Activated T-helper 1 cell treated with Interleukin-2 at 50 U/mL for 16 hours (primary cell): Measurements from ENCODE around the gene GIMAP2.
"Not testable (repeated sequence)": the region's sequence is repeated elsewhere in the genome, so short reads cannot be mapped to it uniquely, and the experiment has no call there.

Source experiments
- DNase-seq: peaks from one replicate; pipeline ENCODE4 v3.0.0-alpha.2; 2020; ENCODE audit warnings: low read depth

The GIMAP2 gene

DNA sequence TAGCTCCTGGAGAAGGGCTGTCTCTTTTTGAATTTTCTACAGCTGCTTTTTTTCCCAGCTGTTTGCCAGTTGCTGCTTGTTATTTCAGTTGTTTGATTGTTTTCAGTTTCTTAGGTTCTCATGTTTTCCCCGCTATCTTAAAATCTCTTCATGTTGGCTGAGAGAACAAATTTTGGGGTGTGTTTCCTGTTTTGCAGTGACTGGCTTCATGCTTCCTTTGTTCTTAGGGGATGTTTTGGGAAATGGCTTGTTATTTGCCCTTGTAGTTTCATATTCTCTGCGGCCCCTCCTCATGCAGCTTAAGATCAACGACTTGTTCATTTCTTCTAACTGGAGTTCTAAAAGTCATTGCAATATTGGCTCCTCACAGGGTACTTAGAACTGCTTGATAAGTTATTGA lies 8.7 kb upstream of the GIMAP2 start:
- DNase-seq, result not testable (repeated sequence)

DNA sequence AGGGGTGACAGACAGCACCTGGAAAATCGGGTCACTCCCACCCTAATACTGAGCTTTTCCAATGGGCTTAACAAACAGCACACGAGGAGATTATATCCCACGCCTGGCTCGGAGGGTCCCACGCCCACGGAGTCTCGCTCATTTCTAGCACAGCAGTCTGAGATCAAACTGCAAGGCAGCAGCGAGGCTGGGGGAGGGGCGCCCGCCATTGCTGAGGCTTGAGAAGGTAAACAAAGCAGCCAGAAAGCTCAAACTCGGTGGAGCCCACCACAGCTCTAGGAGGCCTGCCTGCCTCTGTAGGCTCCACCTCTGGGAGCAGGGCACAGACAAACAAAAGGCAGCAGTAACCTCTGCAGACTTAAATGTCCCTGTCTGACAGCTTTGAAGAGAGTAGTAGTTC lies 6.9 kb upstream of the GIMAP2 start:
- not testable (repeated sequence) for DNase-seq

DNA sequence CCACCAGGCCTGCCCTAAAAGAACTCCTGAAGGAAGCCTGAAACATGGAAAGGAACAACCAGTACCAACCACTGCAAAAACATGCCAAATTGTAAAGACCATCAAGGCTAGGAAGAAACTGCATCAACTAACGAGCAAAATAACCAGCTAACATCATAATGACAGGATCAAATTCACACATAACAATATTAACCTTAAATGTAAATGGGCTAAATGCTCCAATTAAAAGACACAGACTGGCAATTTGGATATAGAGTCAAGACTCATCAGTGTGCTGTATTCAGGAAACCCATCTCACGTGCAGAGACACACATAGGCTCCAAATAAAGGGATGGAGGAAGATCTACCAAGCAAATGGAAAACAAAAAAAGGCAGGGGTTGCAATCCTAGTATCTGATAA lies 5.1 kb upstream of the GIMAP2 start:
- DNase-seq, result not testable (repeated sequence)

- DNase-seq, result no peak
Observed at GRCh38 chr7:150686030-150686631, 625 bp downstream of the GIMAP2 start.

GRCh38 chr7:150688630-150689029 lies 3.1 kb downstream of the GIMAP2 start:
- DNase-seq, result no peak

GRCh38 chr7:150695654-150696053 lies 10.1 kb downstream of the GIMAP2 start:
- no peak for DNase-seq

GRCh38 chr7:150703209-150703608 lies 17.7 kb downstream of the GIMAP2 start:
- no peak for DNase-seq

DNA sequence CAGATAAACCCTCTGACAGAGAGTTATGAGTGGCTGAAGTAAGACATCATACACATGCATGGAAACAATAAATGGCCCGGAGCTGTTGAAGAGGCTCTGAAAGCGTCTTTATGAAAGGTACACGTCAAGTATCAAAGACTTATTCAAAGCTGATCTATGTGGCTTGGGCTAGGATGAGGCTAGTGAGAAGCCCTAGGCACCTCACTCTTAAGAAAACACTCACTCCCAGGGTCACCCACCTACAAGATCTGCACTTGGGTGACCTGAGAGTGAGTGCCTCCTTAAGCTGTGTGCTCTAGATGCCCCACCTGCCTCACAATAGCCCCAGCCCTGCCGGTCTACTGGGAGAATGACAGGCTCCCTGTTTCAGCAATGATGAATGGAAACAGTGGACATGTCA lies 29.8 kb downstream of the GIMAP2 start:
- no peak for DNase-seq

GRCh38 chr7:150715738-150716137 lies 30.2 kb downstream of the GIMAP2 start:
- DNase-seq, result no peak

DNA sequence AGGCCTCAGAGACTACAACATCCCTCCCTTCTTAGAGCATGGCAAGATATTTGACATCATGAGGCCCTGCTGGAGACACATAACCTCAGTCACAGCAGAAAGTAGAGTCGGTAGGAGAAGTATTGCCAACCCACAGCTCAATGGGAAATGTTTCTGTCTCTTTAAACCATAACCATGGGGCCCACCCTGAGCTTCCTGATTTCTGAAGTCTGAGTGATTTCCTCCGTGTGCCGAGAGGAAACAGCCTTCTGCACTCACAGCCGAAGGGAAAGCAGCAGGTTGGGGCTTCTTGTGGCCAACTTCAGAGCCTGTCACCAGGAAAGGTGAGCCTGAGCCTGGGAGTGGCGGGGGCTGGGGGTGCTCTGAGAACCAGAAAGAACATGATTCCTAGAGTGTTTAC lies 30.9 kb downstream of the GIMAP2 start, which contains the start of gene GIMAP1:
TSS of gene GIMAP1 (plus strand) at position 246 of the 400 bp plus-strand sequence. CDS start 2,435 bp downstream, outside the sequence.
- peak; percentile 56 for DNase-seq

DNA sequence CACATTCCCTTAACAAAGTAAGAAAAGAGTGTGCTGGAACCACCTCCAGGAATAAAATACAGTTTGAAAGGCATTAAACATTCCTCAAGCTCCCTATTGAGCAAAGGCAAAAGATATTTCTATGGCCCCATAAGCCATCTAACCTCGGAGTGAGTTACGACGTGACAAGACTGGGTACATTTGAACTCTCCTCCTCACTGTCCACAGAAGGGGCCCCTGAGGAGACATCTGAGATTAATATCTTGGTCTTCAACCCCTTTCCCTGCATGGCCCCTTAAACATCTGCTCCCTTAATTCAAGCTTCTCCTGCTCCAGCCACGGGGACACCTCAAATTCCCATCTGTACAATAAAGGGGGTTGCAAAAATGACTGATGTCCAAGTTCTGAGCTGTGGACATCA lies 31.4 kb downstream of the GIMAP2 start:
- DNase-seq, result no peak

DNA sequence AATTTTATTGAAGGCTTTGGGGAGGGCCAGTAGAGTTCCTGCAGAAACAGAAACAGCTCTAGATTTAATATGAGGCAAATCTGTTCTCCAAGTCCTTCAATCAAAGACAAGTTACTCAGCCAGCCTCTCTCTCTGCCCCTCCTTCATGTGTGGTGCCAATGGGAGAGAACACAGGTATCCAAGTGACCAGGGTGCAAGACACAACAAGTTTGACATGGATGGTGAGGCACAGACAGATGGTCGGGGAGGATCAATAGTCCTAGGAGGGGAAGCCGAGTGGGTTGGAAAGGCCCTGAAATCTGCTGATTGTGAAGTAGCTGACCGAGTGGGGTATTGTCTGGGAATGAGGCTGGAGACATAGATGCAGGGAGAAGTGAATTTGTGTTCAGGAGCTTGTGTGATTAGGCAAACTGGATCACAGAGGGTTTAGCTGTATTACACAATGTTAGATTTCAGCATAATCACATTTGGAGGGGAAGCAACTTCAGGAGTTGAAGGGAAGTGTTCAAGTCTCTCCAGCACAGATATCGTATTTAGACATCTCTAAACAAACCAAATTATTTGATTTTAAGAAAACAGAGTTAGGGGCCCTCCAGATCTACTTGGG lies 32.4 kb downstream of the GIMAP2 start:
- no peak for DNase-seq

DNA sequence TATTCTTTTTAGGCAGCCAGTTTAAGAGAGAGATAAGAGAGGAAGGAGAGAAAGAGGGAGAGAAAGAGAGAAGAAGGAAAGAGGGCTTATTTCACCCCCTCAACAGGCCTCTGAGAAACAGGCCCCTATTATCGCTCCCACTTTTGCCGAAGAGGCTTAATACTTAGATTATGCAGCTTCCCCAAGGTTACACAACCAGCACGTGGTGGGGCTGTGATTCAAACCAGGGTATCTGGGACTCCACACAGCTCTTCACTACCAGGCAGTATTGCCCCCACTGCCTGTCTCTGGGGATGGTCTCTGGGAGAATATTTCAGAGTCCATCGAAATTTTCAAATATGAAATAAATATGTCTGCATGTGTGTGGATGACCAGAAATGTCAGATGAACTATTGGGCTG lies 33.9 kb downstream of the GIMAP2 start:
- no peak for DNase-seq

DNA sequence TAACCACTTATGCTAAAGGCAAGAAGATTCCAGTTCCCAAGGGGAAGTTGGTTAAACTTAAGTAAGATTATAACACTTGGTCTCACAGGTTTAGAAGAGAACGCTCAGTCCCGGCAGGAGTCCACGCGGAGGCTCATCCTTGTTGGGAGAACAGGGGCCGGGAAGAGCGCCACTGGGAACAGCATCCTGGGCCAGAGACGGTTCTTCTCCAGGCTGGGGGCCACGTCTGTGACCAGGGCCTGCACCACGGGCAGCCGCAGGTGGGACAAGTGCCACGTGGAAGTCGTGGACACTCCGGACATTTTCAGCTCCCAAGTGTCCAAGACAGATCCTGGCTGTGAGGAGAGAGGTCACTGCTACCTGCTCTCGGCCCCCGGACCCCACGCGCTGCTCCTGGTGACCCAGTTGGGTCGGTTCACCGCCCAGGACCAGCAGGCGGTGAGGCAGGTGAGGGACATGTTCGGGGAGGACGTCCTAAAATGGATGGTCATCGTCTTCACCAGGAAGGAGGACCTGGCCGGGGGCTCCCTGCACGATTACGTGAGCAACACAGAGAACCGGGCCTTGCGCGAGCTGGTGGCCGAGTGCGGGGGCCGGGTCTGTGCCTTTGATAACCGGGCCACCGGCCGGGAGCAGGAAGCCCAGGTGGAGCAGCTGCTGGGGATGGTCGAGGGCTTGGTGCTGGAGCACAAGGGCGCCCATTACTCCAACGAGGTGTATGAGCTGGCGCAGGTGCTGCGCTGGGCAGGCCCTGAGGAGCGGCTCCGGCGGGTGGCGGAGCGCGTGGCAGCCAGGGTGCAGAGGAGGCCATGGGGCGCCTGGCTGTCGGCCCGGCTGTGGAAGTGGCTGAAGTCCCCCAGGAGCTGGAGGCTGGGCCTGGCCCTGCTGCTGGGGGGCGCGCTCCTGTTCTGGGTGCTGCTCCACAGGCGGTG lies 34.7 kb downstream of the GIMAP2 start:
- DNase-seq, result no peak

DNA sequence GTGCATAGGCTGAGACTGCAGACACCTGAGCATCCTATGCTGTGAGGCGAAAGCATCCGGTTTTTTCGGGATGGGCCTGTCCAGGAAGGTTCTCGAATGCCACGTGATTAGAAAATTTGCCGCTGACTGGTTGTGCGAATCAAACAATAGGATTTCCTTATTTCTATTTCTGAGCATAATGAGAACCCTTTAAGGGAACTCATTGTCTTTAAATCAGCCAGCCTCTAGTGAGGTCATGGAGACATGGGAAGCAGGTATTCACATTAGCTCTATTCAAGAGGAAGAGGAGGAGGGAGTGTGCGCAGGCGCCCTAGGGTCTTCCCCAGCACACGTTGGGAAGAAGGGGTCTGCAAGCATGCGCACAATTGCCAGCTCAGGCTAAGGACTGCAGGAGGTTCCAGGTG lies 36.5 kb downstream of the GIMAP2 start:
- DNase-seq, result no peak

- DNase-seq, result no peak
Observed at GRCh38 chr7:150722431-150722931, 37.0 kb downstream of the GIMAP2 start.

- no peak for DNase-seq
Observed at GRCh38 chr7:150723467-150723866, 38.0 kb downstream of the GIMAP2 start.

- no peak for DNase-seq
Observed at GRCh38 chr7:150727381-150727780, 41.9 kb downstream of the GIMAP2 start.

DNA sequence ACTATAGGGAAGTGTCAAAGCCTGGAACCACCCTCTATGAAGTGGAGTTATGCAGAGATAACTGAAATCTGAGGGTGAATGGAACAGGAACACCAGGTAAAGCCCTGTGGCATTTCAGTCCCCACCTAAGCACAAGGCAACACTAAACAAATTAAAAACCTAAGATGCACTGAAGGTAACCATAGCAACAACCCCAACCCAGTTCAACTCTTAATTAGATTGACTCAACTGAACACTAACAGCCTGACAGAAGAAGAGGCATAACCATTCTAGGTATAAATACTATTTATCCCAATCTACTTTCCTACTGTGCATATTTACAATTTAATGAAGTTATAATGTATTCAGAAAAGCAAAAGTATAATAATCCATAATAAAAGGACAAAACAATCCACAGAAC lies 42.5 kb downstream of the GIMAP2 start:
- DNase-seq, result no peak

DNA sequence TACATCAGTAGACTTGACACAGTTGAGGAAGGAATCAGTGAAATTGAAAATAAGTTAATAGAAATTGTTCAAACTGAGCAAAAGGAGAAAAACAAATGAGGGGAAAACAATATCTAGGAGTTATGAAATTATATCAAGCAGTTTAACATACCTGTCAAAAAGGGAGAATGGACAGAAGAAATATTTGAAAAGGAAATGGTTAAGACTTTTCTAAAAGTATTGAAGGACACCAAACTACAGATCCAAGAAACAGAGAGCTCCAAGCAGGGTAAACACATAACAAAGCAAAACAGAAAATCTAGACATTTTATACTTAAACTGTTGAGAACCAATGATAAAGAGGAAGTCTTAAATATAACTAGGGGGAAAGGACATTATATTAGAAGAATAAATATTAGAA lies 43.1 kb downstream of the GIMAP2 start:
- DNase-seq, result no peak

DNA sequence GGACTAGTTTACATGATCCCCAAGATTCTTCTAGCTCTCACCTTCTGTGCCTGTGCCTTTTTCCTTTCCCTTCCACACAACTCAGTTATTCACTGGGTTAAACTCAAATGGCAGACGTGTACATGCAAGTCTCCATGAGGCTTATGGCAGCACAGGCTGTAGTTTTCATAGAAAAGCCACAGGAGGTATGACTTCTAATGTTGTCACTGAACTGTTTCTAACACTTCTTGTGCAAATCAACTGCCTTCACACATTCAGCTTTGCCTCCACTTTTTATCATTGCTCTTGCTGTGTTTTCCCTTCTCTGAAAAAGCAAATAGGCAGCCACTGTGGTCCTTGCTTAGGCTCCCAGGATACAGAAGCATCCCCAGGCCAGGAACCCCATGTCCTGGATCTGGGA lies 46.4 kb downstream of the GIMAP2 start:
- no peak for DNase-seq

GRCh38 chr7:150732786-150733481 lies 47.4 kb downstream of the GIMAP2 start:
- no peak for DNase-seq
